ENCODE measurements around the gene COG1.

- TF ChIP-seq CTCF (conservative IDR thresholded peaks at IDR 0.05 in 1 of 2, IDR thresholded peaks at IDR 0.05 in 1 of 2; ENCODE audit: extremely low read depth in 1 of 2, insufficient read depth in 1 of 2, low read depth in 1 of 2, low read length in 2 of 2): no peak
- no peak for TF ChIP-seq EZH2 (IDR thresholded peaks at IDR 0.05; ENCODE audit: borderline replicate concordance, low read length)
Measured at GRCh38 chr17:73224663-73225305, 31.9 kb downstream of the COG1 start.
